NT2/D1 (cell line): ENCODE measurements around the gene CDV3.

Experiments used
- SUZ12 ChIP-seq: IDR thresholded peaks from 2 replicates; pipeline ENCODE4 v1.6.1; 2011; ENCODE audit not compliant: insufficient read length, insufficient read depth; ENCODE audit errors: extremely low read depth
- YY1 ChIP-seq: IDR thresholded peaks from 2 replicates; pipeline ENCODE4 v1.6.1; 2011; ENCODE audit not compliant: insufficient read length, insufficient read depth
- ZNF274 ChIP-seq: IDR thresholded peaks from 2 replicates; pipeline ENCODE4 v1.6.1; 2011; ENCODE audit warnings: mild to moderate bottlenecking, low read depth, low read length

DNA sequence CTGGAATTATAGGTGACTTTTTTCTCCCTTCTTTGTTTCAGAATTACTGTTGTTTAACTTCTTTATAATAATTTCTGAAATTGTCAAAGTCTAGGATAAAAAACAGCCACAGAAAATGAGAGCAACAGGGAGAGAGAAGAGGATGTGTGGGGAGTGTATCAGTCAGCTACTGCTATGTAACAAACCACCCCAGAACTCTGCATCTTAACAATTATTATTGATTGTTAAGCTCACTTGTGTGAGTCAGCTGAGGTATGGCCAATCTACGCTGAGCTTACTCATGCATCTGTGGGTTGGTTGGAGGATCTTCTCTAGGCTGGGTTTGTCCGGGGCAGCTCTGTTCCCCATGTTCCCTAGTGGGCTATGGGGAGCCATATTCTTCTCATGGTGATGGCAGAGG lies 43.7 kb upstream of the CDV3 start:
- TF ChIP-seq ZNF274 (no peak), SUZ12 (no peak), YY1 (no peak)
